Activated CD4-positive, alpha-beta T cell treated with anti-CD3 and anti-CD28 coated beads, Interleukin-2, amount 50 U/mL, for 16 hours (primary cell): ENCODE results near the gene BTF3.
"Not testable (repeated sequence)": the region's sequence is repeated elsewhere in the genome, so short reads cannot be mapped to it uniquely, and the experiment has no call there.

Experiments used
- DNase-seq: peaks from one replicate; pipeline ENCODE4 v3.0.0-alpha.2; 2020

BTF3 gene

DNA sequence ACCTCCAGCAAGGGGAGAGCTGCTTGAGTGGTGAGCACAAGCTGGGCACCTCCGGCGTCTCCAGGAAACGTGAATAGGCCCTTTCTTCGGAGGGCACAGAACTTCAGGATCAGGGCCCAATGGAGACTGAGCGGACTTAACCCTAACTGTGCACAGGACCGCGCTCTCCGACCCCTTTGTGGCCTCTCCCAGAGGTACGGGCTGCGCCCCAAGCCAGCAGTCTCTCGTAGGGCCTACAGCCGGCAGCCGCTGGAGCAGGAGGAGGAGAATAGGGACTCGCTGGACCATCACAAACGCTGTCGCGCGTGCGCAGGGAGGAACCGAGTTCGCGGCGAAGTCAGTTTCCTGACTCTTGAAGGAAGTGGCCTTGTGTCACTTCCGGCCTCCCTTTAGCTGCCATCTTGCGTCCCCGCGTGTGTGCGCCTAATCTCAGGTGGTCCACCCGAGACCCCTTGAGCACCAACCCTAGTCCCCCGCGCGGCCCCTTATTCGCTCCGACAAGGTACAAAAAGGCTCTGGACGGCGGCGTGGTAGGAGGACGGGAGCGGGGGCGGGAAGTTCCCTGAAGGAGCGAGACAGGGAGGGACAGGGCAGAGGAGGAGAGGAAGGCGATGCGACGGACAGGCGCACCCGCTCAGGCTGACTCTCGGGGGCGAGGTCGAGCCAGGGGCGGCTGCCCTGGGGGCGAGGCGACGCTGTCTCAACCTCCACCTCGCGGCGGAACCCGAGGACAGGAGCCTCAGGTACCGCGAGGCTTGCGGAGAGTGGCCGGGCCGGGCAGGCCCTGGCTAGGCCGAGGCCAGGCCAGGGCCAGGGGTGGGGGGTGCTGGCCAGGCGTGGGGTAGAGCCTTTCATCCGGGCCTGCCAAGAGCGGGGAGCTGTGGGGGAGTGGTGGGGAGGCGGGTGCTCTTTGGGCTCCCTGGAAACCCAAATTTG lies at the start of gene BTF3:
TSS of gene BTF3 (plus strand) at position 386 of the 936 bp plus-strand sequence. CDS start at position 612, 226 bp downstream.
- DNase-seq: peak; percentile 96

DNA sequence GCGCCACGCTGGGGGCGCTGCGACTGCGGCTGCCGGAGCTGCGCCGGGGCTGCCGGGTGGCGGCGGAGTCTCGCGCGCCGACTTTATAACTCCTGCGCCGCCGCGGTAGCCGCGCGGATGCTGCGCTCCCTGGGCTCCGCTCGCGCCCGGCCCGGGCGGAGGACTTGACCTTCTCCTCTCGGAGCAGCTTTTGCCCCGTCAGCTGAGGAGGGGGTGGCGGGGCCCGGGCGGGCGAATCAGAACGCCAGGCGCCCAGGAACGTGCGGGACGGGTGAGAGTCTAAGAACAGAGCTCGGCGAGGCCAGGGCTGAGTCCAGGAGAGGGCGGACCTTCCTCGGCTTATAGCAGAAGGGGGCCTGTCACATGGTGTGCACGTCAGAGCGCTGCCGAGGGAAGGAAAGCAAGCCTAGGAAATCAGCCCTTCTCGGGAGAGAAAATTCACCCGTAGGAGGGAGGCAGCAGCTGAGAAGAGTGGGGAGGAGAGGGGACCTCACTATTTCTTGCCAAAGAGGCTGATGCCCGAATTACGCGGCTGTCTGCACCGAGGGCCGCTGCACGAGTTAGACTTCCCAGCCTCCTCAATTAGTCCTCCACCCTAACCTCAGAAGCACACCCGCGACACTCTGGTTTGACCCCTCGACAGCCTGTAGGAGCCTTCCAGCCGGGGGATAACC lies 49.6 kb upstream of the BTF3 start, which contains the start of gene FOXD1:
TSS of gene FOXD1 (minus strand) at position 315 of the 674 bp plus-strand sequence. CDS start 415 bp downstream, outside the sequence.
- DNase-seq: peak; percentile 41

DNA sequence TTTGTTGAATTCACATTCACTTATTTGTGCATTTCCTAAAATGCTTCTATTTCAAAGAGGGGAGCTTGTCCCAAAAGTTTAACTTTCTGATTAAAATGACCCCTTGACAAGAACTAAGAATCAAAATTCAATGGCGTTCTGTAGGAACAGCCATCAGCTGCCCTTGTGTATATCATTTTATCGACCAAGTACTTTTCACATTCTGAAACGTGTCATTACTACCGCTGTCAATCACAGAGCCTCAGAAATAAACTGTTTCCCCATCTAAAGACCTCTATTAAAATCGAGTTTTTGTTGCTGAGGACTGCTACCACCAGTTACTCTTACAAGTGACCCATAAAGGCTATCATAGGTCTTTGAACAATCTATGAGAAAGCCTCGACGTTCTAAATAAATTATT lies 48.1 kb upstream of the BTF3 start:
- DNase-seq: no peak

DNA sequence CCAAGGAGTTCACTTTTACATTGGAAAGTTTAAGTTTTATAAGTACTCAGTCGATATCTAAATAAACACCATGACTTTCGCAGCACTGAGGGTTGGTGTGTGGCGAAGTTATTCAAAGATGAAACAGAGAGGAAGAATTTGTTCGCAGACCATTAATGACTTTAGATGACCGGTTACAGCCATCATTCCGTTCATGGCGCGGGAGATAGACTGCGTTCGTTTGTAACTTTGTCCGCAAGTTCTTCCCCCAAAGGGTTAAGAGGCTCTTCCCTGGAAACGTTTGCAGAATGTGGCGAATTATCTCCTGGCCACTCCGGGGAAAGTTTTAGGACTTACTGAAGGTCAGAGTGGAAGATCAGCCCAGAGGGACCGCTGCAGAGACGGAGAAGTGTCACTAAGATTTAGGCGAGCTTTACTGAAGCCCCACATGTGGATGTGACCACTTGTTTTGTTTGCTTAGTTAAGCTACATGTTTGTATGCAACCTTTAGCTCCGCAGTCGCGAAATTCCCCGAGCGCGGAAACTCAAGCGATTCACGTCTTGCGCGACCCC lies 47.5 kb upstream of the BTF3 start:
- no peak for DNase-seq

DNA sequence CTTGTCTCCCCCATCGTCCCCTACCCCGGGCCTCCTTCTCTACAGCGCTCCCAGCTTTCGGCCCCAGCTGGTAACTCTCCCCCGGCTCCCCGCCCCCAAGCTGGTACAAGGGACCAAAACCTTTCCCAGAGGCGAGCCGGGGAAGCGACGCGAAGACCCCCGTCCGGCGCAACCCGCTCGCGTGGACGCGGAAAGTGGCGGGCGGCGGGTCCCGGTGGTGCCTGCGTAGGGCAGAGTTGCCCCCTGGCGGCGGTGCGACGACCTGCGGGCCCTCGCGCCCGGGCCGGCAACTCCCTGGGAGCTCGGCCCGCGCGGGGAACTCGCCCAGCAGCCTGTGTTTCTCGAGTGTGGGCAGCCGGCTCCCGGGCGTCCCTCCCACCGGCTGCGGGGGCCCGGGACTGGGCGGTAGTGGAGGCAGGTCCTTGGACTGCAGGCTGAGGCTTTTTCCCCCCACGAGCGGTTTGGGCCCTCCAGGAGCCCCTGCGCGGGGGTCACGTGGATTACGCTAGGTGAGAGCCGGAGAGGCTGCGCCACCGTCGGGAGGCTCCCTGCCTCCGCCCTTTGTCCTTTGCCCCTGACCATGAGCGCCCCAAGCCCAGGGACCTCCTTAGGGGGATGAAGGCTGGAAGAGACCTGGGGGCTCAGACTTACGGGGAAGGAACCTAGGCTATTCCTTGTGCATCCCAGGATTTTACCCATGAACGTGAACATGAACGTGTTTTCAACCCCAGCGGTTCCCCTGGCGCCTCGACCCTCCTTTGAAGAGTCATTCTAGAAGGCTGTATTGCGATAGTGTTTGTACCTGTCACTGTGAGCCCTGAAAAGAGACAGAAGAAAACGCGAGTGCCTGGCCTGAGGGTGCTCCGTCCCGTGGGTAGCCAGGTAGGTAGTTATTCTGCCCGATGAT lies 46.8 kb upstream of the BTF3 start:
- peak; percentile 57 for DNase-seq

DNA sequence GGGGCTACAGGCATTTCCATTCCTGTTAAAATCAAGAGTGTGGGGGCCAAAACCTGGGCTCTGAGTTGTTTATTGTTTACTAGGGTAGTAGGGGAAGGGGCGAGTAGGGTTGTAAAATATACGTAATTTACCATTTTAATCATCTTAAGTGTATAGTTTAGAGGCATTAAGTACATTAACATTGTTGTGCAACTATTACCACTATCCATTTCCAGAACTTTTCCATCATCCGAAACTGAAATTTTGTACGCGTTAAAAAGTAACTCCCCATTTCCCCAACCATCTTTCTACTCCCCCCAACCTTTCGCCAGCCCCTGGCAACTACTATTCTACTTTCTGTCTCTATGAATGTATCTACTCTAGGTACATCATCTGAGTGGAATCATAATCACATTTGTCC lies 46.0 kb upstream of the BTF3 start:
- DNase-seq: no peak

DNA sequence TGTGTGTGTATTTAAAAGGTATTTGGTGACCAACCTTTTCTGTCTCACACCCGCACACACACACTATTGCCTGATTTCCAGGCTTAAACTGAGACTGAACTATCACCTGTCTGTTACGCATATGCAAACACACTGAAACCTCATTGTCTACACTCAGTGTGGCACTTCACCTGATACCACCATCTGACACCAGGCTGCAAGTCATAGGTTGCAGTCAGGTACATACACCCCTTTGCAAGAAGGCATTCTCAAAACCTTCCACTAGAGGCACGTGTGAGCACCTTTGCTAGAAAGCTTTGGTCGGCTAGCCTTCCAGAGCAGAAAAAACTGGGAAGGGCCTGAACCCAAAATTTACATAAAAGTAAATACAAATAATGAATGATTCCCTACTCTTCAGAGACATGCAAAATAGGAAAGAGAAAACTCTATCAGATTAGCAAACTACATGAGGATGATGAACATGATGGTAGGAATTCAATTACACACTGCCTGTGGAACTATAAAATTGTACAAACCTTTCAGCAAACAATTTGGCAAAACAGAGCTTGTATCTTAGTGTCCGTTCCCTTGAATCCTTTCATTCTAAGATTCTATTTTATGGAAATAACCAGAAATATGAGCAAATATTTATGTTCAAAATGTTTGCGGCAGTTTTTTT lies 43.7 kb upstream of the BTF3 start:
- peak; percentile 48 for DNase-seq

DNA sequence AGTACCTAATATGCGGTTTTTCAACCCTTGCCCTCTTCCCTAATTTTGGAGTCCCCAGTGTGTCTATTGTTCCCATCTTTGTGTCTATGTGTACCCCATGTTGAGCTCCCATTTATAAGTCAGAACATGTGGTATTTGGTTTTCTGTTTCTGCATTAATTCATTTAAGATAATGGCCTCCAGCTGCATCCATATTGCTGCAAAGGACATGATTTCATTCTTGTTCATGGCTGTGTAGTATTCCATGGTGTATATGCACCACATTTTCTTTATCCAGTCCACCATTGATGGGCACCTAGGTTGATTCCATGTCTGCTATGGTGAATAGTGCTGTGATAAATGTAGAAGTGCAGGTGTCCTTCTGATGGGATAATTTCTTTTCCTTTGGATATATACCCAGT lies 41.8 kb upstream of the BTF3 start:
- DNase-seq: not testable (repeated sequence)

DNA sequence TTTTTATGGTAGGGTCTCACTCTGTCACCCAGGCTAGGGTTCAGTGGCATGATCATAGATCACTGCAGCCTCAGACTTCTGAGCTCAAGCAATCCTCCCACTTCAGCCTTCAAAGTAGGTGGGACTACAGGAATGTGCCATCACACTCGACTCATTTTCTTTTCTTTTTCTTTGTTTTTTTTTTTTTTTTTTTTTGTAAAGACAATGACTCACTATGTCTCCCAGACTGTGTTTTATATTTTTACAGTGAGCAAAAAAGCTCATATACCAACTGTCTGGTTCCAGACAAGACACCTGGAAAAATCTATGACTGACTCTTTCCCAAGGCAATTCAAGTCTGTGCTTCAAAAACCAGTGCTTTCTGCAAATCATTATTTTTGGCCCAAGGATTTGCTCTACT lies 38.9 kb upstream of the BTF3 start:
- DNase-seq: no peak

DNA sequence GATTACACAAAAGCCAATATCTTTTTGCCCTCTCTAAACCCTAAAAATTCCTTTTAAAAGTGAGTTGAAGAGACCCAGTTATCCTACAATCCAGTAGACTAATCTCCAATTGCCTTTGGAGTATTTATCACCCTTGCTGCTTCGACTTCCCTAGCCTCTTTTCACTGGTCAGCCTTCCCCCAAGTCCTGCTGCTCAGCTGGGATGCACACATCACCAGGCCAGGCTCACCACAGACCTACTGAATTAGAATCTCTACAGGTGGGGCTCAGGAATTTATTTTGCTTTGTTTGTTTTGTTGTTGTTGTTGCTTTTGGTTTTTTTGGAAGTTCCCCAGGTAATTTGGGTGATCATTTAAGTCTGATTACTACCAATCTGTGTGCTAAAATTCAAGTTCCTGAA lies 38.1 kb upstream of the BTF3 start:
- no peak for DNase-seq

DNA sequence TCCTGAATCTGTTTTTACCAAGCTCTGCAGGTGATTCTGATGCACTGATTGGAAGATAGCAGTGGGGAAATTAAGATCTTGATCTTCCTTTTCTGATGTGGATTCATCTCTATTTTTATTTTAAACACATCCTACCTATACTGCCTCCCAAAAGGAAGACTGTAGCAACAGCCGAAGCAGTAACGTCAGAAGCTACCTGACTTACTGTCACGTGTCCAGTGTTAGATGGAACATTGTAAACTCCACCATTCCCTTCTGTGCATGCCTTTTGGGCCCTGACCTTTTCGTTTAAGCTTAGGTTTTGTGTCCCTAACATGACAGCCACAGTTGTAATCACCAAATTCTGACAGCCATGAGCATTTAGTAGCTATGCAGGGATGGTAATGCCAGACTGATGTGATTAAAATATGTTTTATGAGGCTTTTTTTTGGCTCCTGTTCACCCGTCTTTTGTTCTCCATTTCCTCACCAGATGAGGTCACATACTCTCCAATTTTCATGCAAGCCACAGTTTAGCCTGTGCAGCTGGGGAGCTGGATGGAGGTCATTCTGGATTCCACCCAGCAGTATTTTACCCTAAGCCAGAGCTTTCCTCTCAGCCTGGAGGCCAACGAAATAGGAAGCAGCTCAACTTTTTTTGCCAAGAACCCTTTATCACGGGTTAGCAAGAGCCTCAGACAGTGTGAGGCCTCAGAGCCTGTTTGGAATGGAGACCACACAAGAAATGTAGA lies 34.1 kb upstream of the BTF3 start:
- no peak for DNase-seq

DNA sequence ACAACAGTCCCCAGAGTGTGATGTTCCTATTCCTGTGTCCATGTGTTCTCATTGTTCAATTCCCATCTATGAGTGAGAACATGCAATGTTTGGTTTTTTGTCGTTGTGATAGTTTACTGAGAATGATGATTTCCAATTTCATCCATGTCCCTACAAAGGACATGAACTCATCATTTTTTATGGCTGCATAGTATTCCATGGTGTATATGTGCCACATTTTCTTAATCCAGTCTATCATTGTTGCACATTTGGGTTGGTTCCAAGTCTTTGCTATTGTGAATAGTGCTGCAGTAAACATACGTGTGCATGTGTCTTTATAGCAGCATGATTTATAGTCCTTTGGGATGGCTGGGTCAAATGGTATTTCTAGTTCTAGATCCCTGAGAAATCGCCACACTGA lies 29.6 kb upstream of the BTF3 start:
- DNase-seq: not testable (repeated sequence)

DNA sequence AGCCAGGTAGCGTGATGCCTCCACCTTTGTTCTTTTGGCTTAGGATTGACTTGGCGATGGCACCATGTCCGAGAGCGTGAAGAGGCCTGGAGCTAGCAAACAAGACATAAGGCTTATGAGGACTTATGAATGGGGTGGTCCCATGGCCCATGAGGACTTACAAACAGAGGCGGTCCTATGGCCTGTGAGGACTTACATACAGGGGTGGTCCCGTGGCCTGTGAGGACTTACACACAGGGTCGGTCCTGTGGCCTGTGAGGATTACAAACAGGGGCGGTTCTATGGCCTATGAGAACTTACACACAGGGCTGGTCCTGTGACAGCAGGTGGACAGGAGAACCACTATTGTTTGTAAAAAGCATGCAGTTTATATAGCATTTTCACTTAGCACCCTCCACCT lies 28.4 kb upstream of the BTF3 start:
- DNase-seq: no peak

DNA sequence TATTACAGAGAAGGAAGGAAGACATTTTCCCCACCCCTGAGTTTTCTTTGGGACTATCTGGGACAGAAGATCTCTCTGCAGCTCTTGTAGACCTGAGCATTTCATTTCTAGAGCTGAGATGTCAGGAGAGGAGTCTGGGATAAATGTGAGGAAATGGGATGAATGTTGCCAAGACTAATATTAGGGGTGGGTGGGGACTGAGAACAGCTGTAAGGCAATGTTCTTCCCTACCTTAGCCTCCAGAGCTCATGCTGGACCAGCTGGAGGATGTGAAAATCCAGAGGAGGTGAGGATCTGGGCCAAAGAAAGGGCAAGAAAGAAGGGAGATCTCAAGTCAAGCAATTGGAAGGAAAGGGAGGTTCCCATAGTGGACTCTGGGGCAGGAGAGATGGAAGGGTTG lies 26.6 kb upstream of the BTF3 start:
- DNase-seq: no peak

DNA sequence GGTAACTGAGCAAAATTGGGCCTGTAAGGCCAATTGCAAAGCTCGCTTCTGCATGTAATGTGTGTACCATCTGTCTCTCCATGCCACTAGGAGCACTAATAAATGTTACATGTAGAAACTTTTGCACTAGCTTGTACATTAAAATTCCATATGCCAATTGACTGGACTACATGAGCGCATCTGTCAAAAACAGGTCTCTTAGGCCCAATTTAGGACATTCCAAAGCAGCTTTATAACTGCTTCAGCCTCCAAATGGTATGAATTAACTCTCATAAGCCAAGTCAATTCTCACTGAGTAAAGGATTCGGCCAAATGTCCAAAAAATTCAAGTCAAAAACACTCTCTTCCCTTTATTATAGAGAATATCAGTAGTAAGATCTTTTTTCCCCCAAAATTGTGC lies 26.1 kb upstream of the BTF3 start:
- DNase-seq: no peak

DNA sequence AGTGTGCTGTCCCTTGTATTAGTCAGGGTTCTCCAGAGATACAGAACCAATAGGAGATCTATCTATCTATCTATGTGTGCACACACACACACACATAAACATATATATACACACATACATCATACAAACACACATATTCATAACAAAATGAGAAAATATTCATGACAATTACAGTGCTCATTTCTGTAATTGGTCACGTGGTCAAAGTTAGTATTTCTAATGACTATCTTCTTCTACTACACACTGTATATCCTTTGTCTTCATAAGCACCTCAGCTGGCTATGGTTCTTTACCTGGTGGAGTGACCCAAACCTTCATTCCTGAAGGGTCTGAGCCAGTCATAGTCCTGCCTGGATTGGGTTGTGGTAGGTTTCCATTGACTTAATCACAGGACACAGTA lies 17.7 kb upstream of the BTF3 start:
- DNase-seq: no peak

DNA sequence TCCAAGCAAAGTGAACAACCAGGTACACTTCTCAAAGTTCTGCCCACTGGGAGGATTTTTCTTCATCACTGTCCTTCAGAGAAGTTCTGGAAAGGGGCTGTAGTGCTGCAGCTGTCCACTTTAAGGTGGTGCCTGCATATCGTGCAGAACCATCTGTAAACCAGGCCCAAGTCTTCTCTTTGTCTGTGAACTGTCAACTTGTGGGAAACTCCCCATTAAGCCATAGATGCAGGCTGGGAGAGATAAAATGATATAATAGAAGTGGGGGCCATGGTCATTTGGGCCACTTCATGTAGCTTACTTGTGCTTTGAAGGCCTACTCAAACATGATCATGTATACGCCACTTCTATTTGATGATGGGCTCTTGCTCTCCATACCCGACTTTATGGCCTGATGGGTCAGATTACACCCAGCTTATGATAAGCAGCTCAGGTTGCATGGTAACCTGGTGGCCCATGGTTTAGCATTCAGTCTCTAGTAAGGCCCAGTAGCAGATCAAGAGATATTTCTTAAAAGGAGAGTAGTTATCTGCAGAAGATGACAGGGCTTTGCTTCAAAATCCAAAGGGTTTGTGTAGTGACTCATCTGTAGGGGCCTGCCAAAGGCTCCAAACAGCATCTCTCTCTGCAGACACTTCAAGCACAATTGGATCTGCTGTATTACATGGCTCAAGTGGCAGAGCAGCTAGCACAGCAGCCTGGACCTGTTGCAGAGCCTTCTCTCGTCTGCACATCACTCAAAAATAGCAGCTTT lies 15.7 kb upstream of the BTF3 start:
- no peak for DNase-seq

DNA sequence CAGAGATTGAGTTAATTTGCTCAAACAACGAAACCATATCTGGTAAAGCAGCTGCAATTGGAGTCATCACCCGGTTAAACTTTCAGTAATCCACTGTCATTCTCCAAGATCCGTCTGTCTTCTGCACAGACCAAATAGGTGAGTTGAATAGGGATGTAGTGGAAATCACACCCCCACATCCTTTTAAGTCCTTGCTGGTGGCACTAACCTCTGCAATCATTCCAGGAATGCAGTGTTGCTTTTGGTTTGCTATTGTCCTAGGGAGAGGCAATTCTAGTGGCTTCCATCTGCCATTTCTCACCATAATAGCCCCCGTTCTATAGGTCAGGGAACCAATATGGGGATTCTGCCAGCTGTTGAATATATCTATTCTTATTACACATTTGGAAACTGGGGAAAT lies 14.6 kb upstream of the BTF3 start:
- DNase-seq: no peak

DNA sequence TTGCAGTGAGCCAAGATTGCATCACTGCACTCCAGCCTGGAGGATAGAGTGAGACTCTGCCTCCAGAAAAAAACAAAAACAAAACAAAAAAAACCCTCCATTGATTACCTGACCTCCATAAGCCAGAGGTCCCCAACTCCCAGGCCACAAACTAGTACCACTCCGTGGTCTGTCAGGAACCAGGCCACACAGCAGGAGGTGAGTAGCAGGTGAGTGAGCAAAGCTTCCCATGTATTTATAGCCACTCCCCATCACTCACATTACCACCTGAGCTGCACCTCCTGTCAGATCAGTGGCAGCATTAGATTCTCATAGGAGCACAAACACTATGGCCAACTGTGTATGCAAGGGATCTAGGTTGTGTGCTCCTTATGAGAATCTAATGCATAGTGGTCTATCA lies 13.7 kb upstream of the BTF3 start:
- no peak for DNase-seq

DNA sequence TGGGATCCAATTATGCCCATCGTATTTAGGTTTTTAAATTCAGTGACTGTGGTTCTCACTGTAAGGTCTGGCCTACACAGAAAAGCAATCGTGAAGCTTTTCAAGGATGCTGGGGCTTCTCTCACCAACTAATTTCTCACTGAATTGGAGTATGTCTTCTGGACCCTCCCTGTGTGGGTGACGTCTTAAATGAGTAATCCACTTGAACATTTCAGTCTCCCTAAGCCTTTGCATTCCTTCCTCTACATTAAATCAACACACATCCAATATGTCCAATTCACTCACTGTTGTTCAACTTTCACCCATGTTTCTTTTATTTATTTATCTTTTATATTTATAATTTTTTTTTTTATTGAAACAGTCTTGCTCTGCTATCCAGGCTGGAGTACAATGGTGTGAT lies 12.5 kb upstream of the BTF3 start:
- DNase-seq: no peak
